LNCaP clone FGC (cell line): ENCODE measurements around the gene CCDC92.

Experiments
- DNase-seq: peaks from one replicate; pipeline ENCODE4 v3.0.0-alpha.2; 2011; ENCODE audit warnings: low read depth
- H3K4me3 ChIP-seq: 2 replicates; pipeline ENCODE4 v1.5.1; 2011; ENCODE audit warnings: mild to moderate bottlenecking, low read depth, low read length, control low read depth
- CTCF ChIP-seq: IDR thresholded peaks from 2 replicates; pipeline ENCODE4 v1.5.1; 2012; ENCODE audit warnings: mild to moderate bottlenecking; ENCODE audit not compliant: control insufficient read depth, insufficient read depth; ENCODE audit errors: extremely low read depth

The CCDC92 gene

DNA sequence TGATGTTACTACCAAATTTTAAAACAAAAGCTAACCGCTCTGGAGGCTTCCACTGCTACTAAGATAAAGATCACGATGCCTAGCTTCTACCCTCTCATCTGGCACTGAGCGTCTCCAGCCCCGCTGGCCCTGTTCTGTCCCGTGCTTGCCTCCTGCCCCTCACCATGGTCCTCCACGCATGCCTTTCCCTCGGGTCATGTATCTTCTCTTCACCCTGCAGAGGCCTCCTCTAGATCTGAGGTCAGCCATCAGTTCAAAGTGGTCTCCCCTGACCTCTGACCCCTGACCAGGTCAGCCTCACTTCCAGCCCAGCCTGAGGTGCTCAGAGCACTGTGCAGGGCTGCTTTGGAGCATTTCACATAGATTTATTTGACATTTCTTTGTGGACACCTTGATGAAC is 28.7 kb upstream of the CCDC92 start:
- TF ChIP-seq CTCF = no peak
- DNase-seq = no peak
- H3K4me3 ChIP-seq = no peak overlapping the region

DNA sequence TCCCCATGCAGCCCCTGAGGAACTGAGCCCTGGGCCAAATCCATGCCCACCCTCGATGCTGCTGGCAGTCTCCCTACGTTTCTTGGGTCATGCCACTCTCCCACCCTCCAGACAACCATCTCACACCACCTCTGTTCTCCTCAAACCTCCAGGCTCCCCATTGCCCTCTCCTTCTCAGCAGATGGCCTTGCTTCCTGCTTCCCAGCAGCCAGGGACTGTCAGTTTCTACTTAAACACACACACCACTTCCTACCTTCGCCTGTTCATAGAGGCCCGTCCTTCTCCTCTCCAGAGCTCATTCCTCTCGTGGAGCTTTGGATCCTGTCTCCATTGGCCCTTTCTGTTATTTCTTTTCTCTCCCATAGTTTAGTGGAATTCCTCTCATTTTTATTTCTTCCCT is 27.5 kb upstream of the CCDC92 start:
- no peak for DNase-seq
- no peak overlapping the region for H3K4me3 ChIP-seq
- no peak for TF ChIP-seq CTCF

DNA sequence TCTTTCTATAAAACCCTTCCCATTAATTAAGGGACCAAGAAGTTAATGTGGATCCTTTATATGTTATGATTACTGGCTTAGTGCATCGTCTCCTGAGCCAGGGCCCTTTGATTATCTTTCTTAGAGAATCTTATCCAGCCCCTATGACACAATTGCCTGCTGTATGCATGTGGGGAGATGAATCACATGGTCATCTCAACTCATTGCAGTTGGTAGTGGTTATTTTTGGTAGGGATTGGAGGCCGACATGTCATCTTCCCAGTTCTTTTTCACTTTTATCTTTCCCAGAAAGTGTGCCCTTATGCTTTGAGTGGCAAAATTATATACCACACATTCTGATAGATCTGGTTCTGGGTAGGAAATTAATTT is 26.3 kb upstream of the CCDC92 start:
- TF ChIP-seq CTCF = no peak
- no peak for DNase-seq
- H3K4me3 ChIP-seq = no peak overlapping the region

DNA sequence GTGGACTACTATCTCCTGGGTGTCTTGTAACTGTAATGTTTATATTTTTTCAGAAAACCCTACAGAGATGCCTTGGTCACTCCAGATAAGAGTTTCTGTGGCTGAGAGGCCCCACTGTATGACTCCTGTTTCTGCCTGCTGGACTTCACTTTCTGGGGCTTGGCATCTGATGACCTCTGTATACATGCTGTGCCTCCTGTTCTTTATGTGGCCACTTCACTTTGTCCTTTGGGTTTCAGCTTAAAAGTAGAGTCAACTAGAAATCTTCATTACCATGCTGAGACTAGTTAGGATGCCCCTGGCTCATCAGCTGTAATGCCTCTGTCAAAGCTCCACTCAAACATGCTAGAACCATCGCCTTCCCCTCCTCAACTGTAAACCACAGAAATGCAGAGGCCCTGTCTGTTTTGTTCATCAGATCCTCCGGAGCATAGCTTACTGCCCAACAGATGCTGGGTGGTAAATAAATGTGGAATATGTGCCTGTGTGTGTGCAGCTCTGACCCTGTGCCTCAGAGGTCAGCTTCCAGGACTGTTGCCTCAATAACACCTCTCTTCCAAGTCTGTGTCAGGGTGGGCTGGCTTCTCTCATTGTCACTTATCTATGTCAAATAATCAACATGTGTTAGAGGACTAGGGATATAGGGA is 25.8 kb upstream of the CCDC92 start:
- H3K4me3 ChIP-seq = no peak overlapping the region
- no peak for TF ChIP-seq CTCF
- DNase-seq = no peak

DNA sequence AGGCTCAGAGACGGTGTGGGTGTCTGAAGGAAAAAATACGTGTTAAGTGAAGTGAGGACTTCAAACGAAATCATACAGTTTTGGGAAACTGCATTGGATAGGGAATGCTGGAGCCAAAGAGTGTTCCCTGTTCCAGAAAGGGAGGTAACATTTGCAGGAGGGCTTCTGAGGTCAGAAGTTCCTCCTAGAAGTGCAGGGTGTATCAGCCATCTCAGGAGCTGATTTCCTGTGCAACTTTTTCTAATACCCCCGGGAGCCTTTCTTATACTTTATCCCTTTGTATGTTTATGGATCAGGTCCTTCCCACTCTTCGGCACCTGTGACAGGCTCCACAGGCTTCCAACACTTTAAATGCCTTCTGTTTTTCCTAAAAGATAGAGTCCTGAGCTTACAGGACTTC is 25.3 kb upstream of the CCDC92 start:
- DNase-seq = no peak
- no peak overlapping the region for H3K4me3 ChIP-seq
- no peak for TF ChIP-seq CTCF

- no peak overlapping the region for H3K4me3 ChIP-seq
- no peak for DNase-seq
- TF ChIP-seq CTCF = no peak
Observed at GRCh38 chr12:123997033-123997822, 24.6 kb upstream of the CCDC92 start.
